Fibroblast of lung (primary cell): ENCODE data around the gene NKD1. TPM values are rescaled to one million over a fixed set of nuclear protein-coding genes. Genes with fewer than 3 reads are reported as not detected.

ENCODE experiments used
- DNase-seq, 2 donors: peaks; one replicate each; pipeline versions ENCODE4 v3.0.0 to v3.0.0-alpha.2; 2010; ENCODE audit warnings: low read depth in 2 of 2
- H2AFZ ChIP-seq: 2 replicates; pipeline ENCODE4 v1.5.1; 2012; ENCODE audit warnings: low read length, control low read depth, inconsistent platforms
- H3K27ac ChIP-seq: 2 replicates; pipeline ENCODE4 v1.5.1; 2011; ENCODE audit warnings: low read length, control low read depth; ENCODE audit not compliant: insufficient read depth
- H3K27me3 ChIP-seq: 2 replicates; pipeline ENCODE4 v1.5.1; 2011; ENCODE audit warnings: mild to moderate bottlenecking, low read length; ENCODE audit not compliant: control insufficient read depth, insufficient read depth
- H3K36me3 ChIP-seq: 2 replicates; pipeline ENCODE4 v1.5.1; 2011; ENCODE audit warnings: low read length; ENCODE audit not compliant: control insufficient read depth, insufficient read depth
- H3K4me1 ChIP-seq: 2 replicates; pipeline ENCODE4 v1.5.1; 2011; ENCODE audit warnings: low read length; ENCODE audit not compliant: control insufficient read depth, insufficient read depth; ENCODE audit errors: extremely low read depth
- H3K4me2 ChIP-seq: 2 replicates; pipeline ENCODE4 v1.5.1; 2011; ENCODE audit warnings: low read length, control low read depth; ENCODE audit not compliant: insufficient read depth; ENCODE audit errors: extremely low read depth
- H3K4me3 ChIP-seq, 4 experiments: fragments of 200-600 bp in 1 of 4; sonication (generic) in 1 of 4; replicated peaks in 1 of 4; 2 replicates each; pipeline ENCODE4 v1.5.1; 2011 to 2016; ENCODE audit warnings: low read length in 4 of 4, low read depth in 3 of 4, mild to moderate bottlenecking in 3 of 4, control low read depth in 2 of 4, inconsistent platforms in 1 of 4, mixed read lengths in 1 of 4; ENCODE audit not compliant: insufficient read depth in 1 of 4; ENCODE audit errors: control extremely low read depth in 1 of 4
- H3K79me2 ChIP-seq: 2 replicates; pipeline ENCODE4 v1.5.1; 2012; ENCODE audit warnings: mild to moderate bottlenecking, low read length, inconsistent platforms; ENCODE audit not compliant: control insufficient read depth, insufficient read depth
- H3K9ac ChIP-seq: 2 replicates; pipeline ENCODE4 v1.5.1; 2011; ENCODE audit warnings: mild to moderate bottlenecking, low read length, control low read depth; ENCODE audit not compliant: insufficient read depth
- H3K9me3 ChIP-seq: 2 replicates; pipeline ENCODE4 v1.5.1; 2012; ENCODE audit warnings: low read depth, low read length; ENCODE audit not compliant: control insufficient read depth, insufficient read depth
- H4K20me1 ChIP-seq: 2 replicates; pipeline ENCODE4 v1.5.1; 2011; ENCODE audit warnings: low read length; ENCODE audit not compliant: control insufficient read depth, insufficient read depth; ENCODE audit errors: extremely low read depth
- EZH2 ChIP-seq: IDR thresholded peaks from 2 replicates; pipeline ENCODE4 v1.5.1; 2012; ENCODE audit warnings: low read length, control low read depth, mild to moderate bottlenecking; ENCODE audit errors: missing control alignments
- polyA plus RNA-seq, 2 donors: library from polyadenylated mRNA; depleted of rRNA in 1 of 2; stranded (reverse) in 1 of 2; unstranded in 1 of 2; fragments of >200 nt; gene quantifications; 2 replicates each; pipeline ENCODE4 v1.2.1, GENCODE V29; 2011 to 2012; ENCODE audit warnings: missing spikeins in 1 of 2
- total RNA-seq: library from RNA; depleted of rRNA; stranded (reverse); fragments of >200 nt; gene quantifications from 2 replicates; pipeline ENCODE4 v1.2.1, GENCODE V29; 2014
- TF ChIP-seq, protein P1 (sequence below), 2 donors: IDR thresholded peaks in 1 of 2; conservative IDR thresholded peaks in 1 of 2; 1 replicate in 1 of 2; 2 replicates in 1 of 2; pipeline ENCODE4 v1.5.1; 2011 to 2012; ENCODE audit warnings: low read length in 2 of 2, control low read depth in 1 of 2, inconsistent platforms in 1 of 2, low read depth in 1 of 2, mild to moderate bottlenecking in 1 of 2

NKD1 gene
- total and polyA plus RNA-seq, 2 donors (not counting 1 experiment from before 2014, with no cell fraction given): under 0.01 to 0.12 TPM

GRCh38 chr16:50643192-50643591, 95.0 kb downstream of the NKD1 start:
- H3K9me3 ChIP-seq: no peaks in the 10 kb centered on the region
- no peak overlapping the region for H3K27ac ChIP-seq
- no peak for TF ChIP-seq EZH2
- TF ChIP-seq, protein P1, sequence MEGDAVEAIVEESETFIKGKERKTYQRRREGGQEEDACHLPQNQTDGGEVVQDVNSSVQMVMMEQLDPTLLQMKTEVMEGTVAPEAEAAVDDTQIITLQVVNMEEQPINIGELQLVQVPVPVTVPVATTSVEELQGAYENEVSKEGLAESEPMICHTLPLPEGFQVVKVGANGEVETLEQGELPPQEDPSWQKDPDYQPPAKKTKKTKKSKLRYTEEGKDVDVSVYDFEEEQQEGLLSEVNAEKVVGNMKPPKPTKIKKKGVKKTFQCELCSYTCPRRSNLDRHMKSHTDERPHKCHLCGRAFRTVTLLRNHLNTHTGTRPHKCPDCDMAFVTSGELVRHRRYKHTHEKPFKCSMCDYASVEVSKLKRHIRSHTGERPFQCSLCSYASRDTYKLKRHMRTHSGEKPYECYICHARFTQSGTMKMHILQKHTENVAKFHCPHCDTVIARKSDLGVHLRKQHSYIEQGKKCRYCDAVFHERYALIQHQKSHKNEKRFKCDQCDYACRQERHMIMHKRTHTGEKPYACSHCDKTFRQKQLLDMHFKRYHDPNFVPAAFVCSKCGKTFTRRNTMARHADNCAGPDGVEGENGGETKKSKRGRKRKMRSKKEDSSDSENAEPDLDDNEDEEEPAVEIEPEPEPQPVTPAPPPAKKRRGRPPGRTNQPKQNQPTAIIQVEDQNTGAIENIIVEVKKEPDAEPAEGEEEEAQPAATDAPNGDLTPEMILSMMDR (conservative IDR thresholded peaks at IDR 0.05 in 1 of 2, IDR thresholded peaks at IDR 0.05 in 1 of 2; ENCODE audit: low read depth in 1 of 2, low read length in 2 of 2): no peak
- no peaks in the 10 kb centered on the region for H3K79me2 ChIP-seq
- no peak for DNase-seq
- H3K4me2 ChIP-seq: no peak overlapping the region
- no peak overlapping the region for H3K9ac ChIP-seq
- no peaks in the 10 kb centered on the region for H4K20me1 ChIP-seq
- H2AFZ ChIP-seq: no peak overlapping the region
- no peak overlapping the region for H3K4me3 ChIP-seq
- no peaks in the 10 kb centered on the region for H3K4me1 ChIP-seq
- H3K36me3 ChIP-seq: no peaks in the 10 kb centered on the region
- peaks cover 4% of the 10 kb centered on the region for H3K27me3 ChIP-seq

DNA sequence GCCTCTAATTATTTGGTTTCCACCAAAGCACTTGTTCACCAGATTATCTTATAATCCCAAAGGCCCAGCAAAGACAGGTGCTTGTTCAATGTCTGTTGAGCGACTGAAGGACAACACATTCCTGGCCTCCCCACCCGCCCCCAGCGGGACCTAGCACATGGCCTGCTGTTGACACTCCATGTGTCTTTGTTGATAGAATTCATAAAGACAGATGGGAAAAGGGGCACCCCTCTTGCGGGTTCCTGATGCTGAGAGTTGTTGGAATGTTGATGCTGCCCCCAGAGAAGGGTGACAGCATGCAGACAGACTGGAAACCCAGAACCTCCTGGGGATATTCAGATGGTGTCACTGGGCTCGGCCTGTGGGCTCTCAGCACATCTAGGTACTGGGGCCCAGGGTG, 96.0 kb downstream of the NKD1 start:
- H3K9ac ChIP-seq: no peak overlapping the region
- TF ChIP-seq EZH2: no peak
- TF ChIP-seq, protein P1 (conservative IDR thresholded peaks at IDR 0.05 in 1 of 2, IDR thresholded peaks at IDR 0.05 in 1 of 2; ENCODE audit: low read depth in 1 of 2, low read length in 2 of 2): no peak
- no peak overlapping the region for H3K4me2 ChIP-seq
- no peaks in the 10 kb centered on the region for H3K4me1 ChIP-seq
- H2AFZ ChIP-seq: no peak overlapping the region
- no peaks in the 10 kb centered on the region for H3K9me3 ChIP-seq
- no peaks in the 10 kb centered on the region for H4K20me1 ChIP-seq
- no peaks in the 10 kb centered on the region for H3K79me2 ChIP-seq
- DNase-seq: no peak
- no peak overlapping the region for H3K27ac ChIP-seq
- H3K27me3 ChIP-seq: peaks cover 4% of the 10 kb centered on the region
- no peak overlapping the region for H3K4me3 ChIP-seq
- H3K36me3 ChIP-seq: no peaks in the 10 kb centered on the region

DNA sequence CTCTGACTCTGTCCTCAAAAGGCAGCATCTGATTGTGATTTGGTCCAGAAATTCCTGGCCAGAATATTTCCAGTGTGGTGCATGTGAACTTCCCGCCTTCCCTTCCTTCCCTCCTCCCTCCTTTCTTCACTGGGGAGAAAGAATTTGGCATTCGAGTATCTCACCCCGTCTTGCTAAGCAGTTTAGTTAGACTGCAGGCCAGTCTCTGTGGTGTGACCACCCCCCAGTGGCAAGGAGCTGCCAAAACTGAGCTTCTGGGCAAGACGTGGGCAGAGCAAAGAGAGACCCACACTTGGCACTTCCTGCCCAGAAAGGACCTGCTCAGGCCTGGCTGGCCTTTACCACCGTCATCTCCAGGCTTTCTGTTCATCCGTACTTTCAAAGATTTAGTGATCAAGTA, 96.5 kb downstream of the NKD1 start:
- TF ChIP-seq, protein P1 (conservative IDR thresholded peaks at IDR 0.05 in 1 of 2, IDR thresholded peaks at IDR 0.05 in 1 of 2; ENCODE audit: low read depth in 1 of 2, low read length in 2 of 2): peak; percentile 36 to 37
- no peak for TF ChIP-seq EZH2

More for the DNA sequence above, 96.5 kb downstream of the NKD1 start:
- no peak overlapping the region for H3K9ac ChIP-seq
- H3K4me2 ChIP-seq: no peak overlapping the region
- no peaks in the 10 kb centered on the region for H3K4me1 ChIP-seq
- H4K20me1 ChIP-seq: no peaks in the 10 kb centered on the region
- H3K27me3 ChIP-seq: peaks cover 4% of the 10 kb centered on the region
- H3K27ac ChIP-seq: no peak overlapping the region
- no peak overlapping the region for H3K4me3 ChIP-seq
- H3K36me3 ChIP-seq: no peaks in the 10 kb centered on the region
- H2AFZ ChIP-seq: no peak overlapping the region
- peak; percentile 34 to 36 for DNase-seq
- H3K79me2 ChIP-seq: no peaks in the 10 kb centered on the region
- no peaks in the 10 kb centered on the region for H3K9me3 ChIP-seq
